ENCODE data around the gene TEAD1.

The TEAD1 gene

GRCh38 chr11:12764187-12764914 lies 90.1 kb downstream of the TEAD1 start:
- no peak for DNase-seq (ENCODE audit: low spot score)

- no peak for DNase-seq (ENCODE audit: low spot score)
Measured at GRCh38 chr11:12765428-12765827, 91.2 kb downstream of the TEAD1 start.

GRCh38 chr11:12767027-12767426 lies 92.8 kb downstream of the TEAD1 start:
- no peak for DNase-seq (ENCODE audit: low spot score)

- DNase-seq (ENCODE audit: low spot score): no peak
Measured at GRCh38 chr11:12767577-12767976, 93.4 kb downstream of the TEAD1 start.

GRCh38 chr11:12768726-12769673 lies 94.8 kb downstream of the TEAD1 start:
- DNase-seq (ENCODE audit: low spot score): no peak

GRCh38 chr11:12769834-12770345 lies 95.7 kb downstream of the TEAD1 start:
- peak; percentile 64 for DNase-seq (ENCODE audit: low spot score)

GRCh38 chr11:12770435-12770834 lies 96.2 kb downstream of the TEAD1 start:
- no peak for DNase-seq (ENCODE audit: low spot score)

- no peak for DNase-seq (ENCODE audit: low spot score)
Measured at GRCh38 chr11:12770966-12771597, 96.9 kb downstream of the TEAD1 start.

GRCh38 chr11:12771875-12772274 lies 97.7 kb downstream of the TEAD1 start:
- DNase-seq (ENCODE audit: low spot score): no peak

GRCh38 chr11:12772324-12772723 lies 98.1 kb downstream of the TEAD1 start:
- DNase-seq (ENCODE audit: low spot score): no peak

GRCh38 chr11:12773591-12773990 lies 99.4 kb downstream of the TEAD1 start:
- DNase-seq (ENCODE audit: low spot score): no peak

GRCh38 chr11:12775955-12776354 lies 101.7 kb downstream of the TEAD1 start:
- no peak for DNase-seq (ENCODE audit: low spot score)

- DNase-seq (ENCODE audit: low spot score): no peak
Measured at GRCh38 chr11:12777208-12777874, 103.1 kb downstream of the TEAD1 start.

GRCh38 chr11:12778240-12778905 lies 104.2 kb downstream of the TEAD1 start:
- no peak for DNase-seq (ENCODE audit: low spot score)

GRCh38 chr11:12783765-12784164 lies 109.5 kb downstream of the TEAD1 start:
- DNase-seq (ENCODE audit: low spot score): no peak

- DNase-seq (ENCODE audit: low spot score): no peak
Measured at GRCh38 chr11:12784445-12784844, 110.2 kb downstream of the TEAD1 start.

- no peak for DNase-seq (ENCODE audit: low spot score)
Measured at GRCh38 chr11:12784987-12785386, 110.8 kb downstream of the TEAD1 start.

GRCh38 chr11:12785901-12786300 lies 111.7 kb downstream of the TEAD1 start:
- no peak for DNase-seq (ENCODE audit: low spot score)

GRCh38 chr11:12786450-12786849 lies 112.2 kb downstream of the TEAD1 start:
- no peak for DNase-seq (ENCODE audit: low spot score)

- no peak for DNase-seq (ENCODE audit: low spot score)
Measured at GRCh38 chr11:12786891-12787290, 112.7 kb downstream of the TEAD1 start.

- no peak for DNase-seq (ENCODE audit: low spot score)
Measured at GRCh38 chr11:12787847-12788246, 113.6 kb downstream of the TEAD1 start.

Data from COLO829 (cell line).